SJCRH30 (cell line): Measurements from ENCODE around the gene S1PR4. TPM values are rescaled to one million over a fixed set of nuclear protein-coding genes. Genes with fewer than 3 reads are reported as not detected.
"Not testable (repeated sequence)": the region's sequence is repeated elsewhere in the genome, so short reads cannot be mapped to it uniquely, and the experiment has no call there.

Experiments used
- DNase-seq, 2 experiments: peaks; one replicate each; pipeline ENCODE4 v3.0.0-alpha.2; 2015 to 2020
- H3K27ac ChIP-seq: fragments of 250-450 bp; sonication (Bioruptor Pico); 2 replicates; pipeline ENCODE4 v1.5.1; 2020; ENCODE audit warnings: mild to moderate bottlenecking, moderate library complexity
- H3K27me3 ChIP-seq: fragments of 250-450 bp; sonication (Bioruptor Pico); 2 replicates; pipeline ENCODE4 v1.5.1; 2020; ENCODE audit warnings: mild to moderate bottlenecking, moderate library complexity
- H3K36me3 ChIP-seq: fragments of 250-450 bp; sonication (Bioruptor Pico); 2 replicates; pipeline ENCODE4 v1.5.1; 2020; ENCODE audit warnings: mild to moderate bottlenecking, moderate library complexity
- H3K4me1 ChIP-seq: fragments of 250-450 bp; sonication (Bioruptor Pico); 2 replicates; pipeline ENCODE4 v1.5.1; 2020; ENCODE audit warnings: mild to moderate bottlenecking, moderate library complexity
- H3K4me3 ChIP-seq: fragments of 250-450 bp; sonication (Bioruptor Pico); 2 replicates; pipeline ENCODE4 v1.5.1; 2020; ENCODE audit warnings: mild to moderate bottlenecking, moderate library complexity
- H3K9me3 ChIP-seq: fragments of 250-450 bp; sonication (Bioruptor Pico); replicated peaks from 2 replicates; pipeline ENCODE4 v1.5.1; 2020; ENCODE audit warnings: mild to moderate bottlenecking, moderate library complexity
- total RNA-seq: library from RNA; depleted of rRNA; stranded (reverse); fragments of >200 nt; shearing (Covaris generic); gene quantifications from 2 replicates; pipeline ENCODE4 v1.2.3, GENCODE V29; 2014

The S1PR4 gene
- total RNA-seq, 1 experiment from 2014 or later, result not detected

GRCh38 chr19:3183721-3184641 is 5.4 kb downstream of the S1PR4 start:
- Histone ChIP-seq H3K36me3 (no peaks in the 10 kb centered on the region; the same call in 1 of the 2 replicates), H3K27ac (no peak overlapping the region), H3K4me3 (no peak overlapping the region), H3K4me1 (no peaks in the 10 kb centered on the region; the same call in 1 of the 2 replicates), H3K27me3 (no peaks in the 10 kb centered on the region), H3K9me3 (no peaks in the 10 kb centered on the region)
- DNase-seq, result no peak

- Histone ChIP-seq H3K27me3 (no peaks in the 10 kb centered on the region), H3K4me1 (no peaks in the 10 kb centered on the region; the same call in 1 of the 2 replicates), H3K9me3 (no peaks in the 10 kb centered on the region), H3K27ac (peak overlapping the region; percentile 76), H3K36me3 (no peaks in the 10 kb centered on the region; the same call in 1 of the 2 replicates), H3K4me3 (peak overlapping the region; percentile 98)
- DNase-seq, result peak; percentile 72 to 80
Measured at GRCh38 chr19:3184847-3185460, 6.4 kb downstream of the S1PR4 start.

GRCh38 chr19:3185461-3186159 is 7.0 kb downstream of the S1PR4 start, which contains the start of gene NCLN:
NCLN (plus strand) TSS chr19:3185930; CDS start chr19:3186031, 101 bp downstream.
- no peaks in the 10 kb centered on the region for H3K9me3 ChIP-seq
- peak within 1 kb of the TSS; percentile 98 for H3K4me3 ChIP-seq
- H3K27me3 ChIP-seq, result no peaks in the 10 kb centered on the region
- DNase-seq, result peak; percentile 94
- no peaks in the 10 kb centered on the region; the same call in 1 of the 2 replicates for H3K36me3 ChIP-seq
- peak within 1 kb of the TSS; percentile 76 for H3K27ac ChIP-seq
- no peaks in the 10 kb centered on the region; the same call in 1 of the 2 replicates for H3K4me1 ChIP-seq

GRCh38 chr19:3186160-3186688 is 7.7 kb downstream of the S1PR4 start:
- Histone ChIP-seq H3K4me3 (peak overlapping the region; percentile 98), H3K4me1 (no peaks in the 10 kb centered on the region; the same call in 1 of the 2 replicates), H3K36me3 (no peaks in the 10 kb centered on the region; the same call in 1 of the 2 replicates), H3K9me3 (no peaks in the 10 kb centered on the region), H3K27me3 (no peaks in the 10 kb centered on the region), H3K27ac (peak overlapping the region; percentile 29; the same call in 1 of the 2 replicates)
- DNase-seq, result no peak

- Histone ChIP-seq H3K4me3 (peak overlapping the region; percentile 98), H3K36me3 (no peaks in the 10 kb centered on the region; the same call in 1 of the 2 replicates), H3K4me1 (no peaks in the 10 kb centered on the region; the same call in 1 of the 2 replicates), H3K27ac (no peak overlapping the region), H3K27me3 (no peaks in the 10 kb centered on the region), H3K9me3 (no peaks in the 10 kb centered on the region)
- DNase-seq, result no peak
Measured at GRCh38 chr19:3186891-3187661, 8.5 kb downstream of the S1PR4 start.

GRCh38 chr19:3187662-3188511 is 9.3 kb downstream of the S1PR4 start:
- Histone ChIP-seq H3K36me3 (no peaks in the 10 kb centered on the region; the same call in 1 of the 2 replicates), H3K4me3 (no peak overlapping the region), H3K4me1 (no peaks in the 10 kb centered on the region; the same call in 1 of the 2 replicates), H3K27me3 (no peaks in the 10 kb centered on the region), H3K9me3 (no peaks in the 10 kb centered on the region), H3K27ac (no peak overlapping the region)
- DNase-seq, result no peak

- Histone ChIP-seq H3K36me3 (peaks cover 3% of the 10 kb centered on the region; the same call in 1 of the 2 replicates), H3K9me3 (no peaks in the 10 kb centered on the region), H3K27ac (no peak overlapping the region), H3K4me3 (no peak overlapping the region), H3K4me1 (no peaks in the 10 kb centered on the region; the same call in 1 of the 2 replicates), H3K27me3 (no peaks in the 10 kb centered on the region)
- no peak for DNase-seq
Measured at GRCh38 chr19:3188627-3189596, 10.3 kb downstream of the S1PR4 start.

- no peaks in the 10 kb centered on the region; the same call in 1 of the 2 replicates for H3K4me1 ChIP-seq
- H3K9me3 ChIP-seq, result no peaks in the 10 kb centered on the region
- H3K4me3 ChIP-seq, result no peak overlapping the region
- DNase-seq, result no peak
- peaks cover 3% of the 10 kb centered on the region; the same call in 1 of the 2 replicates for H3K36me3 ChIP-seq
- H3K27ac ChIP-seq, result no peak overlapping the region
- H3K27me3 ChIP-seq, result no peaks in the 10 kb centered on the region
Measured at GRCh38 chr19:3189702-3190469, 11.3 kb downstream of the S1PR4 start.

- H3K36me3 ChIP-seq, result peaks cover 3% of the 10 kb centered on the region; the same call in 1 of the 2 replicates
- no peak overlapping the region for H3K4me3 ChIP-seq
- H3K4me1 ChIP-seq, result no peaks in the 10 kb centered on the region; the same call in 1 of the 2 replicates
- no peaks in the 10 kb centered on the region for H3K27me3 ChIP-seq
- no peak for DNase-seq
- no peak overlapping the region for H3K27ac ChIP-seq
- H3K9me3 ChIP-seq, result no peaks in the 10 kb centered on the region
Measured at GRCh38 chr19:3190470-3190770, 11.9 kb downstream of the S1PR4 start.

GRCh38 chr19:3190921-3191805 is 12.6 kb downstream of the S1PR4 start:
- Histone ChIP-seq H3K27ac (no peak overlapping the region), H3K4me3 (no peak overlapping the region), H3K9me3 (no peaks in the 10 kb centered on the region), H3K36me3 (peaks cover 3% of the 10 kb centered on the region; the same call in 1 of the 2 replicates), H3K27me3 (no peaks in the 10 kb centered on the region), H3K4me1 (no peaks in the 10 kb centered on the region; the same call in 1 of the 2 replicates)
- no peak for DNase-seq

GRCh38 chr19:3191806-3192104 is 13.2 kb downstream of the S1PR4 start:
- H3K36me3 ChIP-seq, H3K27ac ChIP-seq, H3K27me3 ChIP-seq, H3K9me3 ChIP-seq, H3K4me3 ChIP-seq, DNase-seq, H3K4me1 ChIP-seq: not testable (repeated sequence)
